K562 (cell line): ENCODE data around the gene LSM4. TPM values are rescaled to one million over a fixed set of nuclear protein-coding genes. Genes with fewer than 3 reads are reported as not detected.

Experiments used
- CBFA2T3 ChIP-seq: fragments of 450-650 bp; IDR thresholded peaks from 2 replicates; pipeline ENCODE4 v1.6.1; 2017
- ETV5 ChIP-seq: sonication (generic); formaldehyde crosslinking; IDR thresholded peaks from 2 replicates; pipeline ENCODE4 v1.4.0; 2020; ENCODE audit warnings: low read depth, mild to moderate bottlenecking, missing genetic modification reagents
- EZH2 ChIP-seq: IDR thresholded peaks from 2 replicates; pipeline ENCODE4 v1.6.1; 2012; ENCODE audit warnings: low read depth, mild to moderate bottlenecking, inconsistent platforms, low read length, borderline replicate concordance
- FOXK1 ChIP-seq: sonication (generic); formaldehyde crosslinking; IDR thresholded peaks from 2 replicates; pipeline ENCODE4 v1.8.0; 2022; ENCODE audit warnings: missing genetic modification reagents, mild to moderate bottlenecking, borderline replicate concordance
- GTF2E2 ChIP-seq: fragments of 200-800 bp; sonication (Bioruptor generic); IDR thresholded peaks from 2 replicates; pipeline ENCODE4 v1.6.1; 2016; ENCODE audit warnings: missing genetic modification characterization, missing compliant biosample characterization
- NR2C1 ChIP-seq, 2 experiments: fragments of 450-650 bp; IDR thresholded peaks; 2 replicates each; pipeline ENCODE4 v1.6.1; 2017; ENCODE audit warnings: mild to moderate bottlenecking in 2 of 2, antibody characterized with exemption in 1 of 2, inconsistent platforms in 1 of 2, missing compliant biosample characterization in 1 of 2, missing genetic modification characterization in 1 of 2
- NR4A1 ChIP-seq, 2 experiments: fragments of 250-450 bp in 1 of 2; fragments of 450-650 bp in 1 of 2; sonication (Bioruptor Pico) in 1 of 2; IDR thresholded peaks; 2 replicates each; pipeline versions ENCODE4 v1.4.0 to v1.6.1; 2016 to 2020; ENCODE audit warnings: mild to moderate bottlenecking in 2 of 2, missing compliant biosample characterization in 1 of 2, missing genetic modification characterization in 1 of 2, moderate library complexity in 1 of 2
- RAD51 ChIP-seq: fragments of 450-650 bp; IDR thresholded peaks from 2 replicates; pipeline ENCODE4 v1.7.1; 2016; ENCODE audit warnings: low read depth, mild to moderate bottlenecking, borderline replicate concordance
- SETDB1 ChIP-seq: IDR thresholded peaks from one replicate; pipeline ENCODE4 v1.6.1; 2012; ENCODE audit warnings: low read length, control low read depth, inconsistent platforms
- SMAD1 ChIP-seq: fragments of 150-350 bp; IDR thresholded peaks from 2 replicates; pipeline ENCODE4 v1.6.1; 2014; ENCODE audit warnings: low read length, low read depth; ENCODE audit not compliant: partially characterized antibody
- ZC3H11A ChIP-seq: IDR thresholded peaks from 2 replicates; pipeline ENCODE4 v1.6.1; 2012; ENCODE audit warnings: low read depth, low read length, improper control_type of control experiment
- ZNF140 ChIP-seq: fragments of 250-450 bp; sonication (Bioruptor Pico); IDR thresholded peaks from 2 replicates; pipeline ENCODE4 v1.8.0; 2021; ENCODE audit warnings: moderate library complexity, mild to moderate bottlenecking, inconsistent platforms
- polyA plus RNA-seq, 8 experiments: library from polyadenylated mRNA; depleted of rRNA in 4 of 8; stranded (reverse) in 5 of 8; unstranded in 3 of 8; fragments of >200 nt; fragmentation: Nextera tagmentation in 2 of 8; fragmentation: Illumina TruSeq in 1 of 8; extraction: Ambion mirVana in 2 of 8; extraction: Trizol in 1 of 8; gene quantifications; 2 replicates each; pipeline versions ENCODE4 v1.2.1 to v1.2.3, GENCODE V29; 2011 to 2014; ENCODE audit warnings: inconsistent platforms in 1 of 8, missing spikeins in 1 of 8
- total RNA-seq, 7 experiments: library from RNA; depleted of rRNA in 6 of 7; stranded (reverse); fragments of >200 nt in 6 of 7; fragmentation: Illumina TruSeq in 2 of 7; extraction: Trizol in 2 of 7; gene quantifications; 2 replicates each; pipeline versions ENCODE4 v1.2.1 to v1.2.3, GENCODE V29; 2011 to 2021; ENCODE audit warnings: low replicate concordance in 1 of 7
- TF ChIP-seq, protein P1 (sequence below): fragments of 450-650 bp; formaldehyde crosslinking; IDR thresholded peaks from 2 replicates; pipeline ENCODE4 v1.4.0; 2020; ENCODE audit warnings: mild to moderate bottlenecking
- TF ChIP-seq, protein P2 (sequence below): sonication (generic); formaldehyde crosslinking; IDR thresholded peaks from 2 replicates; pipeline ENCODE4 v1.8.0; 2022; ENCODE audit warnings: missing genetic modification reagents, mild to moderate bottlenecking, borderline replicate concordance
- TF ChIP-seq, protein P3 (sequence below): sonication (generic); formaldehyde crosslinking; IDR thresholded peaks from 2 replicates; pipeline ENCODE4 v1.4.0; 2020; ENCODE audit warnings: mild to moderate bottlenecking, missing genetic modification reagents
- TF ChIP-seq, protein P4 (sequence below): fragments of 450-650 bp; IDR thresholded peaks from 2 replicates; pipeline ENCODE4 v1.6.1; 2016; ENCODE audit warnings: low read depth, mild to moderate bottlenecking, moderate library complexity
- TF ChIP-seq, protein P5 (sequence below): fragments of 450-650 bp; IDR thresholded peaks from 2 replicates; pipeline ENCODE4 v1.6.1; 2017; ENCODE audit warnings: antibody characterized with exemption
- TF ChIP-seq, protein P6 (sequence below): fragments of 250-450 bp; sonication (Bioruptor Pico); IDR thresholded peaks from 2 replicates; pipeline ENCODE4 v1.5.0; 2021

Gene LSM4
- total and polyA plus RNA-seq, 9 of the 15 experiments (the other 6 are each of a cell fraction or from before 2014, with no cell fraction given) = 11.9 to 763 (median 202) TPM

DNA sequence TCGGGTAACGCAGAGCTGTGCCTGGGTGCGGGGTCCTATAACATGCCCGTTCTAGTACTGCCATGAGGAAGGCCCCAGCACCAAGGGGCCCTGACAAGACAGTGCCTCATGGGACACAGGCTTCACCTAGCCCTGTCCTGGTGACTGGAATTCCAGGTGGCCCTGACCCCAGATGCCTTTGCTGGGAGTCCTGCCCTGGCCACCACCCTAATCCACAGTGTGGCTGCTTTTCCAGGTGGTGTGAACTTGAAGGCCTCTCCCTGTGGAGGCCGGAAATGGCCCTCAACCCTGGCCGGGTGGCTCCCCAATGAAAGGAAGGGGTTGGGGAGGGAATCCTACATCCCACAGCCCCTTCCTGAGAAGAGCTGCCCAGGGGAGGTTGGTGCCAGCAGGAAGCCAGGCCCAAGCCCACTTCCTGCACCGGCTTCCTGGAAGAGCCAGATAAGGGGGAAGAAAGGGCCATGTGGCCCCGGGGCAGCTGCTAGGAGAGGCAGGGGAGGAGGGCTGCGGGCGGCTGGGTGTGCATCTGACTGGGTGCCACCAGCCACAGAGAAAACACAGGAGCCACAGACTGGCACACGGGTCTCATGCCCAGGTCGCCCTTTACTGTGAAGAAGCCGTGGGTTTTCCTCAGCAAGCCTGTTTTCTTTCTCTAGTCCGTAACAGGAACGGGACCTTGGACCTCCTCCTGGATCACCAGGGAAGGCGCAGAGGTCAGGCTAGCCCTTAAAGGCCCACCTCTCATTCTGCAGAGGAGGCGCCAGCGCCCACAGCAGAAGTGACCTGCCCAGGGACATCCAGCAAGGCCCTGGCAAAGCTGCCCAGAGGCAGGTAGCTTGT lies 4.7 kb downstream of the LSM4 start (continued):
- TF ChIP-seq NR4A1 (CRISPR knock-in tag; IDR thresholded peaks at IDR 0.05) (no peak), NR4A1 (tag; IDR thresholded peaks at IDR 0.05) (0 out of 2 replicates have a peak, but pooled peaks have one; percentile 43), NR2C1 (IDR thresholded peaks at IDR 0.05) (no peak), NR2C1 (tag; IDR thresholded peaks at IDR 0.05) (0 out of 2 replicates have a peak, but pooled peaks have one; percentile 26), ETV5 (CRISPR knock-in tag) (peak; percentile 83), EZH2 (no peak), SMAD1 (no peak), SETDB1 (no peak), ZNF140 (CRISPR knock-in tag) (no peak), ZC3H11A (no peak), CBFA2T3 (peak; percentile 76), RAD51 (no peak), FOXK1 (no peak), GTF2E2 (tag) (0 out of 2 replicates have a peak, but pooled peaks have one; percentile 30)
- TF ChIP-seq, protein P1, sequence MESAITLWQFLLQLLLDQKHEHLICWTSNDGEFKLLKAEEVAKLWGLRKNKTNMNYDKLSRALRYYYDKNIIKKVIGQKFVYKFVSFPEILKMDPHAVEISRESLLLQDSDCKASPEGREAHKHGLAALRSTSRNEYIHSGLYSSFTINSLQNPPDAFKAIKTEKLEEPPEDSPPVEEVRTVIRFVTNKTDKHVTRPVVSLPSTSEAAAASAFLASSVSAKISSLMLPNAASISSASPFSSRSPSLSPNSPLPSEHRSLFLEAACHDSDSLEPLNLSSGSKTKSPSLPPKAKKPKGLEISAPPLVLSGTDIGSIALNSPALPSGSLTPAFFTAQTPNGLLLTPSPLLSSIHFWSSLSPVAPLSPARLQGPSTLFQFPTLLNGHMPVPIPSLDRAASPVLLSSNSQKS = no peak
- TF ChIP-seq, protein P2, sequence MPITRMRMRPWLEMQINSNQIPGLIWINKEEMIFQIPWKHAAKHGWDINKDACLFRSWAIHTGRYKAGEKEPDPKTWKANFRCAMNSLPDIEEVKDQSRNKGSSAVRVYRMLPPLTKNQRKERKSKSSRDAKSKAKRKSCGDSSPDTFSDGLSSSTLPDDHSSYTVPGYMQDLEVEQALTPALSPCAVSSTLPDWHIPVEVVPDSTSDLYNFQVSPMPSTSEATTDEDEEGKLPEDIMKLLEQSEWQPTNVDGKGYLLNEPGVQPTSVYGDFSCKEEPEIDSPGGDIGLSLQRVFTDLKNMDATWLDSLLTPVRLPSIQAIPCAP = no peak
- TF ChIP-seq, protein P3, sequence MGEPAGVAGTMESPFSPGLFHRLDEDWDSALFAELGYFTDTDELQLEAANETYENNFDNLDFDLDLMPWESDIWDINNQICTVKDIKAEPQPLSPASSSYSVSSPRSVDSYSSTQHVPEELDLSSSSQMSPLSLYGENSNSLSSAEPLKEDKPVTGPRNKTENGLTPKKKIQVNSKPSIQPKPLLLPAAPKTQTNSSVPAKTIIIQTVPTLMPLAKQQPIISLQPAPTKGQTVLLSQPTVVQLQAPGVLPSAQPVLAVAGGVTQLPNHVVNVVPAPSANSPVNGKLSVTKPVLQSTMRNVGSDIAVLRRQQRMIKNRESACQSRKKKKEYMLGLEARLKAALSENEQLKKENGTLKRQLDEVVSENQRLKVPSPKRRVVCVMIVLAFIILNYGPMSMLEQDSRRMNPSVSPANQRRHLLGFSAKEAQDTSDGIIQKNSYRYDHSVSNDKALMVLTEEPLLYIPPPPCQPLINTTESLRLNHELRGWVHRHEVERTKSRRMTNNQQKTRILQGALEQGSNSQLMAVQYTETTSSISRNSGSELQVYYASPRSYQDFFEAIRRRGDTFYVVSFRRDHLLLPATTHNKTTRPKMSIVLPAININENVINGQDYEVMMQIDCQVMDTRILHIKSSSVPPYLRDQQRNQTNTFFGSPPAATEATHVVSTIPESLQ (CRISPR knock-in tag) = no peak; the same call in 1 of the 2 replicates
- TF ChIP-seq, protein P4, sequence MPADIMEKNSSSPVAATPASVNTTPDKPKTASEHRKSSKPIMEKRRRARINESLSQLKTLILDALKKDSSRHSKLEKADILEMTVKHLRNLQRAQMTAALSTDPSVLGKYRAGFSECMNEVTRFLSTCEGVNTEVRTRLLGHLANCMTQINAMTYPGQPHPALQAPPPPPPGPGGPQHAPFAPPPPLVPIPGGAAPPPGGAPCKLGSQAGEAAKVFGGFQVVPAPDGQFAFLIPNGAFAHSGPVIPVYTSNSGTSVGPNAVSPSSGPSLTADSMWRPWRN = no peak
- TF ChIP-seq, protein P5, sequence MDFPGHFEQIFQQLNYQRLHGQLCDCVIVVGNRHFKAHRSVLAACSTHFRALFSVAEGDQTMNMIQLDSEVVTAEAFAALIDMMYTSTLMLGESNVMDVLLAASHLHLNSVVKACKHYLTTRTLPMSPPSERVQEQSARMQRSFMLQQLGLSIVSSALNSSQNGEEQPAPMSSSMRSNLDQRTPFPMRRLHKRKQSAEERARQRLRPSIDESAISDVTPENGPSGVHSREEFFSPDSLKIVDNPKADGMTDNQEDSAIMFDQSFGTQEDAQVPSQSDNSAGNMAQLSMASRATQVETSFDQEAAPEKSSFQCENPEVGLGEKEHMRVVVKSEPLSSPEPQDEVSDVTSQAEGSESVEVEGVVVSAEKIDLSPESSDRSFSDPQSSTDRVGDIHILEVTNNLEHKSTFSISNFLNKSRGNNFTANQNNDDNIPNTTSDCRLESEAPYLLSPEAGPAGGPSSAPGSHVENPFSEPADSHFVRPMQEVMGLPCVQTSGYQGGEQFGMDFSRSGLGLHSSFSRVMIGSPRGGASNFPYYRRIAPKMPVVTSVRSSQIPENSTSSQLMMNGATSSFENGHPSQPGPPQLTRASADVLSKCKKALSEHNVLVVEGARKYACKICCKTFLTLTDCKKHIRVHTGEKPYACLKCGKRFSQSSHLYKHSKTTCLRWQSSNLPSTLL = no peak
- TF ChIP-seq, protein P6, sequence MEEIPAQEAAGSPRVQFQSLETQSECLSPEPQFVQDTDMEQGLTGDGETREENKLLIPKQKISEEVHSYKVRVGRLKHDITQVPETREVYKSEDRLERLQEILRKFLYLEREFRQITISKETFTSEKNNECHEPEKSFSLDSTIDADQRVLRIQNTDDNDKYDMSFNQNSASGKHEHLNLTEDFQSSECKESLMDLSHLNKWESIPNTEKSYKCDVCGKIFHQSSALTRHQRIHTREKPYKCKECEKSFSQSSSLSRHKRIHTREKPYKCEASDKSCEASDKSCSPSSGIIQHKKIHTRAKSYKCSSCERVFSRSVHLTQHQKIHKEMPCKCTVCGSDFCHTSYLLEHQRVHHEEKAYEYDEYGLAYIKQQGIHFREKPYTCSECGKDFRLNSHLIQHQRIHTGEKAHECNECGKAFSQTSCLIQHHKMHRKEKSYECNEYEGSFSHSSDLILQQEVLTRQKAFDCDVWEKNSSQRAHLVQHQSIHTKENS = no peak
